Coronary artery (tissue), 2 donors: ENCODE measurements around the gene UBR3.

ENCODE experiments used
- DNase-seq: peaks from one replicate; pipeline ENCODE4 v3.0.0-alpha.2; 2017; ENCODE audit warnings: low spot score
- H3K27ac ChIP-seq, 2 donors: fragments of 200-600 bp; sonication (generic); one replicate each; pipeline ENCODE4 v1.5.1; 2016 to 2019
- H3K4me3 ChIP-seq: fragments of 200-600 bp; sonication (generic); 2 replicates; pipeline ENCODE4 v1.5.1; 2016; ENCODE audit warnings: mild to moderate bottlenecking, moderate library complexity
- CTCF ChIP-seq: fragments of 200-600 bp; sonication (generic); IDR thresholded peaks from one replicate; pipeline ENCODE4 v1.5.1; 2019; ENCODE audit warnings: antibody characterized with exemption

UBR3 gene

GRCh38 chr2:169827272-169828140 lies at the start of gene UBR3:
Gene UBR3 (plus strand): TSS chr2:169827454. CDS start chr2:169827508, 54 bp downstream.
- no peak for TF ChIP-seq CTCF
- Histone ChIP-seq H3K4me3 (peak within 1 kb of the TSS; percentile 87), H3K27ac (peak within 1 kb of the TSS; percentile 86 to 95)
- peak; percentile 95 for DNase-seq

GRCh38 chr2:169778446-169778845 lies 48.8 kb upstream of the UBR3 start:
- no peak for TF ChIP-seq CTCF
- H3K27ac ChIP-seq: no peak overlapping the region
- H3K4me3 ChIP-seq: no peak overlapping the region
- DNase-seq: no peak

GRCh38 chr2:169781249-169782013 lies 45.8 kb upstream of the UBR3 start:
- no peak for DNase-seq
- H3K27ac ChIP-seq: no peak overlapping the region
- TF ChIP-seq CTCF: no peak
- no peak overlapping the region for H3K4me3 ChIP-seq

- peak overlapping the region in 1 of 2 donors; percentile 47 for H3K27ac ChIP-seq
- TF ChIP-seq CTCF: no peak
- no peak overlapping the region for H3K4me3 ChIP-seq
- no peak for DNase-seq
Observed at GRCh38 chr2:169782513-169782912, 44.7 kb upstream of the UBR3 start.

- DNase-seq: no peak
- no peak overlapping the region for H3K27ac ChIP-seq
- no peak for TF ChIP-seq CTCF
- H3K4me3 ChIP-seq: no peak overlapping the region
Observed at GRCh38 chr2:169790581-169790980, 36.7 kb upstream of the UBR3 start.

GRCh38 chr2:169795181-169795580 lies 32.1 kb upstream of the UBR3 start:
- H3K4me3 ChIP-seq: no peak overlapping the region
- DNase-seq: no peak
- no peak for TF ChIP-seq CTCF
- no peak overlapping the region for H3K27ac ChIP-seq
